Kidney epithelial cell (primary cell): Measurements from ENCODE around the gene STX18. TPM values are rescaled to one million over a fixed set of nuclear protein-coding genes. Genes with fewer than 3 reads are reported as not detected.
A peak's percentile ranks its signal among the peaks of the same experiment; 100 is the strongest.

Experiments used
- DNase-seq: peaks from one replicate; pipeline ENCODE4 v3.0.0-alpha.2; 2010; ENCODE audit warnings: low read depth
- H3K27me3 ChIP-seq: 2 replicates; pipeline ENCODE4 v1.6.0; 2011; ENCODE audit warnings: low read length; ENCODE audit not compliant: control insufficient read depth, insufficient read depth
- H3K36me3 ChIP-seq: 2 replicates; pipeline ENCODE4 v1.5.1; 2011; ENCODE audit warnings: low read length; ENCODE audit not compliant: control insufficient read depth, insufficient read depth
- H3K4me3 ChIP-seq: 2 replicates; pipeline ENCODE4 v1.5.1; 2011; ENCODE audit warnings: low read depth, mild to moderate bottlenecking, control low read depth, low read length
- total RNA-seq: library from RNA; depleted of rRNA; stranded (reverse); fragments of >200 nt; gene quantifications from 2 replicates; pipeline ENCODE4 v1.2.3, GENCODE V29; 2015
- TF ChIP-seq, protein P1 (sequence below): IDR thresholded peaks from 2 replicates; pipeline ENCODE4 v1.5.1; 2011; ENCODE audit warnings: mild to moderate bottlenecking, moderate library complexity, low read length, control low read depth, inconsistent platforms; ENCODE audit not compliant: insufficient read depth, poor library complexity, severe bottlenecking

Gene STX18
- total RNA-seq, 1 donor from 2014 or later, result 39.7 TPM

- DNase-seq, result no peak
- H3K27me3 ChIP-seq, result peaks cover 68% of the 10 kb centered on the region
- TF ChIP-seq, protein P1, sequence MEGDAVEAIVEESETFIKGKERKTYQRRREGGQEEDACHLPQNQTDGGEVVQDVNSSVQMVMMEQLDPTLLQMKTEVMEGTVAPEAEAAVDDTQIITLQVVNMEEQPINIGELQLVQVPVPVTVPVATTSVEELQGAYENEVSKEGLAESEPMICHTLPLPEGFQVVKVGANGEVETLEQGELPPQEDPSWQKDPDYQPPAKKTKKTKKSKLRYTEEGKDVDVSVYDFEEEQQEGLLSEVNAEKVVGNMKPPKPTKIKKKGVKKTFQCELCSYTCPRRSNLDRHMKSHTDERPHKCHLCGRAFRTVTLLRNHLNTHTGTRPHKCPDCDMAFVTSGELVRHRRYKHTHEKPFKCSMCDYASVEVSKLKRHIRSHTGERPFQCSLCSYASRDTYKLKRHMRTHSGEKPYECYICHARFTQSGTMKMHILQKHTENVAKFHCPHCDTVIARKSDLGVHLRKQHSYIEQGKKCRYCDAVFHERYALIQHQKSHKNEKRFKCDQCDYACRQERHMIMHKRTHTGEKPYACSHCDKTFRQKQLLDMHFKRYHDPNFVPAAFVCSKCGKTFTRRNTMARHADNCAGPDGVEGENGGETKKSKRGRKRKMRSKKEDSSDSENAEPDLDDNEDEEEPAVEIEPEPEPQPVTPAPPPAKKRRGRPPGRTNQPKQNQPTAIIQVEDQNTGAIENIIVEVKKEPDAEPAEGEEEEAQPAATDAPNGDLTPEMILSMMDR, result no peak
- no peaks in the 10 kb centered on the region for H3K36me3 ChIP-seq
- H3K4me3 ChIP-seq, result peak overlapping the region; percentile 38
Observed at GRCh38 chr4:4385729-4386295, 156.0 kb downstream of the STX18 start.

- Histone ChIP-seq H3K4me3 (no peak overlapping the region), H3K27me3 (peaks cover 60% of the 10 kb centered on the region), H3K36me3 (no peaks in the 10 kb centered on the region)
- no peak for DNase-seq
- TF ChIP-seq, protein P1, result peak; percentile 33
Observed at GRCh38 chr4:4384837-4385236, 157.0 kb downstream of the STX18 start.

GRCh38 chr4:4383085-4383484 is 158.8 kb downstream of the STX18 start:
- Histone ChIP-seq H3K4me3 (no peak overlapping the region), H3K27me3 (peaks cover 49% of the 10 kb centered on the region), H3K36me3 (no peaks in the 10 kb centered on the region)
- DNase-seq, result no peak
- TF ChIP-seq, protein P1, result no peak

DNA sequence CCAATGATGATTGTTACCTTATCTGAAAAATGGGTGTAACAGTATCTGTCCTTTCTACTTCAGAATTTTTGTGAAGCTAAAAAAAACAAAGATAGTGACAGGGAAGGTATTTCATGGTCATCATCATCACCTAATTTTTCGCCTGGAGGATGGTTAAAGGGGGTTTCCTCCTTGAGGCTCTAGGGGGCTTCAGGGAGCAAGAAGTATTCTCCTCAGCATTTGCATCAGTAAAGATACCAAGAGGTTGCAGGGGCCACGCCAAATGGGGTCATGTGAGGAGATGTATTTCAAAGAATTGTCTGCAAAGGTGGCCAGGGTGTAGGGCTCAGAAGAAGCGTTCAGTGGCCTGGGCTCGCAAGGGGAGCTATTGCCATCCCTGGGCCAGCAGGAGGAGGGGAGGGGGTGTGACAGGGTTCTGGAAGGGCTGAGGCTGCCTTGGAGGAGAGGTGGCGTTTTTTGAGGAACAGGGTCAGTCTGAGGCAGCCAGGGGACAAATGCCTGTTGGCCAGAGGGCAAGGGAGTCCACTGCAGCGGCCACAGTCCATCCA is 162.2 kb downstream of the STX18 start:
- H3K36me3 ChIP-seq, result no peaks in the 10 kb centered on the region
- H3K4me3 ChIP-seq, result no peak overlapping the region
- DNase-seq, result no peak
- H3K27me3 ChIP-seq, result peaks cover 20% of the 10 kb centered on the region
- TF ChIP-seq, protein P1, result no peak

DNA sequence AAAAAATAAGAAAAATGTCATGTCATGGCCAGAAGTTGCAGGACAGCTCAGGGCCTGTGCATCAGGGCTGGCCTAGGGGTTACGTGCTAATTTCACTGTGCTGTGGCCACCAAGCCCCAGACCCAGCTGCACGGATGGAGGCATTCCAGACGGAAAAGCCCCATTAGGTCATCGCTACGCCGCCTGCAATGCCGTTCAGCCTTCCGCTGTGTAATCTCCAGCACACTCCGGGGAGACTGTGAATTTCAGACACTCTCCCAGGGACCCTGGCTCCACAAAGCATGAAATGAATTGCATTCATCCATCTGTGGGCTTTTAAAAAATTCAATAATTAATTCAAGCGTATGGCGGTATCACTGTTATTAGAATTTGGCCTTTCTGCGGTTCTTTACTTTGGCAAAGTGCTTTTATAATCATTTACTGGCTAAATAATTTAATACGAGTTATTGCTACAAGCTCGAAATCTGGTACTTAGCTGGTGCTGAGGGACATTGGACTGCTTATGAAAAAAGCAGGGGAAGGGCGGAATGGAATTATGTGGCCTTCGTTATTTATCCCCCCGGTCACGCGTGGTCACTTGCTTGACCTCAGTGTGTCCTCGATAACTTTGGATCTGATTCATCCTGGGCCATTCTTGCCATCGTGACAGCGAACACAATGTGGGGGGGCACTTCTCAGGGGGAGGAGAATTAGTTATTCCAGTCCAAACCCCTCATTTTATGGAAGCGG is 164.0 kb downstream of the STX18 start:
- TF ChIP-seq, protein P1, result no peak
- H3K27me3 ChIP-seq, result peaks cover 10% of the 10 kb centered on the region

More for the DNA sequence above, 164.0 kb downstream of the STX18 start:
- DNase-seq, result no peak
- no peak overlapping the region for H3K4me3 ChIP-seq
- H3K36me3 ChIP-seq, result no peaks in the 10 kb centered on the region
